ENCODE measurements around the gene ZNF362. TPM values are rescaled to one million over a fixed set of nuclear protein-coding genes. Genes with fewer than 3 reads are reported as not detected.
"Not testable (repeated sequence)": the region's sequence is repeated elsewhere in the genome, so short reads cannot be mapped to it uniquely, and the experiment has no call there.

Gene ZNF362
- total RNA-seq, 1 donor from 2014 or later = 10.9 TPM

DNA sequence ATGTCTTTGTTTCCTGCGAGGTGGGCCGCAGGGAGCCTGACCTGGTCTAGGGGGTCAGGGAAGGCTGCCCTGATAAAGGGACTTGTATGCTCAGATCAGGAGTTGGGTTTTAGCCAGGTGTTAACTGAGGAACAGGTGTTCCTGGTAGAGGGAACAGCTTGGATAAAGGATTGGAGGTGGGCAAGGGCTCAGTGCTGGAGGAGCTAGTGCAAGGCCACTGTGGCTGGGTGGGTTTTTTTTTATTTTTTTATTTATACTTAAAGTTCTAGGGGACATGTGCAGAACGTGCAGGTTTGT lies 33.5 kb downstream of the ZNF362 start:
- Histone ChIP-seq H3K4me2 (no peak overlapping the region), H3K36me3 (peaks cover 3% of the 10 kb centered on the region), H3K79me2 (ENCODE audit: low read depth) (no peaks in the 10 kb centered on the region), H3K27me3 (no peaks in the 10 kb centered on the region), H2AFZ (replicated peaks) (no peak overlapping the region), H3K9me3 (ENCODE audit: low read depth) (no peaks in the 10 kb centered on the region), H3F3A (ENCODE audit: low read depth) (no peaks in the 10 kb centered on the region), H3K4me1 (no peaks in the 10 kb centered on the region), H3K9ac (no peak overlapping the region), H3K4me3 (no peak overlapping the region), H3K27ac (no peak overlapping the region), H4K20me1 (ENCODE audit: low read depth) (peaks cover 12% of the 10 kb centered on the region)
- TF ChIP-seq EZH2phosphoT487 (IDR thresholded peaks at IDR 0.05) (no peak), EZH2 (IDR thresholded peaks at IDR 0.05) (no peak)
- TF ChIP-seq, protein P1, sequence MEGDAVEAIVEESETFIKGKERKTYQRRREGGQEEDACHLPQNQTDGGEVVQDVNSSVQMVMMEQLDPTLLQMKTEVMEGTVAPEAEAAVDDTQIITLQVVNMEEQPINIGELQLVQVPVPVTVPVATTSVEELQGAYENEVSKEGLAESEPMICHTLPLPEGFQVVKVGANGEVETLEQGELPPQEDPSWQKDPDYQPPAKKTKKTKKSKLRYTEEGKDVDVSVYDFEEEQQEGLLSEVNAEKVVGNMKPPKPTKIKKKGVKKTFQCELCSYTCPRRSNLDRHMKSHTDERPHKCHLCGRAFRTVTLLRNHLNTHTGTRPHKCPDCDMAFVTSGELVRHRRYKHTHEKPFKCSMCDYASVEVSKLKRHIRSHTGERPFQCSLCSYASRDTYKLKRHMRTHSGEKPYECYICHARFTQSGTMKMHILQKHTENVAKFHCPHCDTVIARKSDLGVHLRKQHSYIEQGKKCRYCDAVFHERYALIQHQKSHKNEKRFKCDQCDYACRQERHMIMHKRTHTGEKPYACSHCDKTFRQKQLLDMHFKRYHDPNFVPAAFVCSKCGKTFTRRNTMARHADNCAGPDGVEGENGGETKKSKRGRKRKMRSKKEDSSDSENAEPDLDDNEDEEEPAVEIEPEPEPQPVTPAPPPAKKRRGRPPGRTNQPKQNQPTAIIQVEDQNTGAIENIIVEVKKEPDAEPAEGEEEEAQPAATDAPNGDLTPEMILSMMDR (IDR thresholded peaks at IDR 0.05) = no peak
- H3K27me3 Mint-ChIP-seq (ENCODE audit: insufficient read depth, low read depth) = peaks cover 9% of the 10 kb centered on the region
- H3K4me3 Mint-ChIP-seq = no peak overlapping the region
- no peaks in the 10 kb centered on the region for H3K4me1 Mint-ChIP-seq
- peaks cover 31% of the 10 kb centered on the region for H3K36me3 Mint-ChIP-seq
- peaks cover 4% of the 10 kb centered on the region for H3K9me3 Mint-ChIP-seq
- H3K27ac Mint-ChIP-seq = no peak overlapping the region
- no peak for DNase-seq (ENCODE audit: low spot score)

DNA sequence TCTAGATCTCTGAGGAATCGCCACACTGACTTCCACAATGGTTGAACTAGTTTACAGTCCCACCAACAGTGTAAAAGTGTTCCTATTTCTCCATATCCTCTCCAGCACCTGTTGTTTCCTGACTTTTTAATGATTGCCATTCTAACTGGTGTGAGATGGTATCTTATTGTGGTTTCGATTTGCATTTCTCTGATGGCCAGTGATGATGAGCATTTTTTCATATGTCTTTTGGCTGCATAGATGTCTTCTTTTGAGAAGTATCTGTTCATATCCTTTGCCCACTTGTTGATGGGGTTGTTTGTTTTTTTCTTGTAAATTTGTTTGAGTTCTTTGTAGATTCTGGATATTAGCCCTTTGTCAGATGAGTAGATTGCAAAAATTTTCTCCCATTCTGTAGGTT lies 34.3 kb downstream of the ZNF362 start:
- H3K4me3 ChIP-seq, H3K36me3 ChIP-seq, H3K4me3 Mint-ChIP-seq: not testable (repeated sequence)

DNA sequence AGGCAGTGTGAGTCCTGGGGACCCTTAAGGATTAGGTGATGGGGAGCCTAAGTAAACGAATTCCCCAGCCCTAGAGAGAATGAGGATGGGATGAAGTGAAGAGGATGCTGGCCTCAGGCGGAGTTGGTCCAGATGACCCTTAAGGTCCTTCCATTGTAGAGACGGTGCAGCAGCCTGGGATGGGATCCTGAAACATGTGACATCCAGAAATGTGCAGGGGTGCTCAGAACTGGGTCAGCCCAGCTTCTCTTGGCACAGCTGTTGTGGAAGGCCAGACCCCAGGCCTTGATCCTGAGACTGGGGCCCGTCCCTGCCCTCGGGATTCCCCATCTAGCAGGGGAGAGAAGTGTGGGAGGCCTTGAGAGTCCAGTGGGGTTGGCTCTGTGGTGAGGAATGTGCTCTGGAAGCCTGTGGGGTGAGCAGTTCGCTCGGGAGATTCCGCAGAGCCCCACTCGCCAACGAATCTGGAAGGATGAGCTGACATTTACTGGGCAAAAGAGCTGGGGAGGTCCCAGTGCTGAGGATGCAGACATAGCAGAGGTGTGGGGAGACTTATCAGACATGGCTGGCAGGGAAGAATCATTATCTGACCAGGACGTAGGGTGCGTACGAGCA lies 36.5 kb downstream of the ZNF362 start:
- TF ChIP-seq, protein P1 (IDR thresholded peaks at IDR 0.05) = no peak
- no peak for TF ChIP-seq EZH2phosphoT487 (IDR thresholded peaks at IDR 0.05)
- no peak for TF ChIP-seq EZH2 (IDR thresholded peaks at IDR 0.05)
- Histone ChIP-seq H3K36me3 (peaks cover under 1% of the 10 kb centered on the region), H3K9me3 (ENCODE audit: low read depth) (no peaks in the 10 kb centered on the region), H3K4me1 (no peaks in the 10 kb centered on the region), H3K9ac (no peak overlapping the region), H2AFZ (replicated peaks) (no peak overlapping the region), H3K27me3 (no peaks in the 10 kb centered on the region), H4K20me1 (ENCODE audit: low read depth) (peaks cover 17% of the 10 kb centered on the region), H3F3A (ENCODE audit: low read depth) (no peaks in the 10 kb centered on the region), H3K79me2 (ENCODE audit: low read depth) (no peaks in the 10 kb centered on the region), H3K4me3 (no peak overlapping the region), H3K4me2 (no peak overlapping the region), H3K27ac (no peak overlapping the region)
- Mint-ChIP-seq H3K27me3 (ENCODE audit: insufficient read depth, low read depth) (peaks cover 7% of the 10 kb centered on the region), H3K27ac (no peak overlapping the region), H3K4me1 (no peaks in the 10 kb centered on the region), H3K9me3 (peaks cover 4% of the 10 kb centered on the region), H3K36me3 (peaks cover 33% of the 10 kb centered on the region), H3K4me3 (peak overlapping the region; percentile 21)
- no peak for DNase-seq (ENCODE audit: low spot score)

More for the DNA sequence above, 34.3 kb downstream of the ZNF362 start:
- not testable (repeated sequence) for H3K9me3 ChIP-seq (ENCODE audit: low read depth); DNase-seq (ENCODE audit: low spot score); H3F3A ChIP-seq (ENCODE audit: low read depth); H2AFZ ChIP-seq (replicated peaks); H3K4me2 ChIP-seq; H3K27ac ChIP-seq; H3K4me1 Mint-ChIP-seq; H3K79me2 ChIP-seq (ENCODE audit: low read depth); H3K9ac ChIP-seq; H3K27me3 ChIP-seq; H3K27me3 Mint-ChIP-seq (ENCODE audit: insufficient read depth, low read depth); H3K9me3 Mint-ChIP-seq; H3K4me1 ChIP-seq; H3K27ac Mint-ChIP-seq
- H3K36me3 Mint-ChIP-seq = peaks cover 30% of the 10 kb centered on the region
- H4K20me1 ChIP-seq (ENCODE audit: low read depth) = peaks cover 17% of the 10 kb centered on the region

DNA sequence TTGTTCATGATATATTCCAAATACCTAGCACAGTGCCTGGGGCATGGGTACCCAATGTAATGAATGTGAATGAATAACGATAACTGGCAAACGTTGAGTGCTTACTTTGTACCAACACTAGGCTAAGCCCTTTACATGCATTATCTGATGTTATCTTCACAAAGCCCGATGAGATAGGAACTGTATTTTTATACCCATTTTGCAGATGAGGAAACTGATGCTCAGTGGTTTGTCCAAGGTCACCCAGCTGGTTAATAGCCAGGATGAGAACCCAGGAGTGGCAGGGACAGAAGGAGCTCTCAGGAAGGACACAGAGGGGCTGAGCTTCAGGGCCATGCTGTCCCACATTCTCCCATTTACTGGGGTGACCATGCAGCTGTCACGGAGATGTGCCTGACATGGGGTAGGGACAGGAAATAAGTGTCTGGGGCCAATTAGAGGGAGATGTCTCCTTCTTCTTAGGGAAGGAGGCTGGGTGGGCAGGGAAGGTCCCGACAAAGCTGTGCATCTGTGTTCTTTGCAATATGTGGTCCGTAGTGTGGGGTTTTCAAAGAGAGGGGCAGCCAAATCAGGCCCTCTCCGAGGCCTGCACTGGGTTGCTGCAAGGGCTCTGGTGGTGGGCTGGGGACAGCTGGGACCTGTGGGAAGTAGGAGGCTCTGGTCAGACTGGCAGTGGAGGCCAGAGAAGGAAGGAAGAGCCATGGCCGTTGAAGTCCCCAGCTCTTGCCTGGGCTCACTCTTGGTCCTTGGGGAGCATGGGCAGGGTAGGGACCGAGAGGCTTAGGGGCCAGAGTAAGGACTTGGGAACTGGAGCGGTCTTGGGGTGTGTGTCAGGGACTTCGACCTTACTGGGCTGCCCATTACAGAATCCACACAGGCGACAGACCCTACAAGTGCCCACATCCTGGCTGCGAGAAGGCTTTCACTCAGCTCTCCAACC lies 38.0 kb downstream of the ZNF362 start:
- H3K27ac Mint-ChIP-seq = no peak overlapping the region
- Histone ChIP-seq H3K4me2 (no peak overlapping the region), H4K20me1 (ENCODE audit: low read depth) (peaks cover 17% of the 10 kb centered on the region), H3K9ac (no peak overlapping the region), H3F3A (ENCODE audit: low read depth) (no peaks in the 10 kb centered on the region), H3K4me3 (no peak overlapping the region), H3K27ac (no peak overlapping the region), H3K79me2 (ENCODE audit: low read depth) (no peaks in the 10 kb centered on the region), H3K4me1 (no peaks in the 10 kb centered on the region), H3K27me3 (no peaks in the 10 kb centered on the region), H3K36me3 (no peaks in the 10 kb centered on the region), H3K9me3 (ENCODE audit: low read depth) (no peaks in the 10 kb centered on the region), H2AFZ (replicated peaks) (no peak overlapping the region)
- H3K9me3 Mint-ChIP-seq = no peaks in the 10 kb centered on the region
- no peak for DNase-seq (ENCODE audit: low spot score)
- no peak overlapping the region for H3K4me3 Mint-ChIP-seq
- TF ChIP-seq EZH2 (IDR thresholded peaks at IDR 0.05) = no peak
- TF ChIP-seq EZH2phosphoT487 (IDR thresholded peaks at IDR 0.05) = no peak
- TF ChIP-seq, protein P1 (IDR thresholded peaks at IDR 0.05) = no peak
- H3K4me1 Mint-ChIP-seq = no peaks in the 10 kb centered on the region
- peaks cover 2% of the 10 kb centered on the region for H3K27me3 Mint-ChIP-seq (ENCODE audit: insufficient read depth, low read depth)
- peaks cover 34% of the 10 kb centered on the region for H3K36me3 Mint-ChIP-seq

Measured in neural progenitor cell (in vitro differentiated cells).